ENCODE measurements around the gene ARHGAP25.

ARHGAP25 gene

DNA sequence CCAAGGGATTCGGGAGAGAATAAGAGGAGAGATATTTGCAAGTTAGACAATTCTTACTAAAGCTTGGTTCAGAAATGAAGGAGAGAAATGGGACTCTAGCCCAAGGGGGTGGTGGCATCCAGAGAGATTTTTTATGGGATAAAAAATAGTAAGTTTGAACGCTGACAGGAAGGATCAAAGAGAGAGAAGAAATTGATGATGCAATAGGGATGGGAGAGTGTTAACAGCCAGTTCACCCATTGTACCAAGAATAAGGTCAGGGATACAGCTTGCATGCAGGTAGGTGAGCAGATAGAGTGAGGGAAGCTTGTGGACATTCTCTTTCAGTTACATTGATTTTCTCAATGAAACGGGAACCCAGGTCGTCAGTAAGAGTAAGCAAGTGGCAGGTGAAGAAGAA, 1.2 kb upstream of the ARHGAP25 start:
- no peak for DNase-seq (ENCODE audit: low read depth)
- TF ChIP-seq CTCF (conservative IDR thresholded peaks at IDR 0.05; ENCODE audit: control insufficient read depth, insufficient read depth, low read depth, low read length): no peak
- no peak overlapping the region for H3K4me3 ChIP-seq (ENCODE audit: control insufficient read depth, low read depth, low read length)

- TF ChIP-seq CTCF (conservative IDR thresholded peaks at IDR 0.05; ENCODE audit: control insufficient read depth, insufficient read depth, low read depth, low read length): no peak
- no peak overlapping the region for H3K4me3 ChIP-seq (ENCODE audit: control insufficient read depth, low read depth, low read length)
- DNase-seq (ENCODE audit: low read depth): no peak
Observed at GRCh38 chr2:68734176-68734575, 435 bp upstream of the ARHGAP25 start.

DNA sequence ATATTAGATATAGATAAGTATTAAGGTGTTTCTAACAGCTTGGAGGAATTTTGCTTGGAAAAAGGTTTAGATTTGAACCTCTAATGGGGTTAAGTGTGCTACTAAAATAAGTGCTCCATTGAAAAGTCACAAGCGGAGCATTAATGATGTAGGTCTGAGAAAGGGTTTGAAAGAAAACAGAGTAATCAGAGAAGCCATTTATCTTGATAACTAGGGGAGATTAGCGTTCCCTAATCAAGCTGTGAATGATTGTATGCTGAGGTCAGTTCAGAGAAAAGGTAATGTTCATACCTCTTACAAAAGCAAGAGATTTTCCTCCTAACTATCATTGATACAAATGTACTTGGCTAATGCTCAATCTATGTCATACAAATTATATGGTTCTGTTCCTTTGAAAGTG, 1.5 kb downstream of the ARHGAP25 start:
- no peak overlapping the region for H3K4me3 ChIP-seq (ENCODE audit: control insufficient read depth, low read depth, low read length)
- no peak for DNase-seq (ENCODE audit: low read depth)
- no peak for TF ChIP-seq CTCF (conservative IDR thresholded peaks at IDR 0.05; ENCODE audit: control insufficient read depth, insufficient read depth, low read depth, low read length)

DNA sequence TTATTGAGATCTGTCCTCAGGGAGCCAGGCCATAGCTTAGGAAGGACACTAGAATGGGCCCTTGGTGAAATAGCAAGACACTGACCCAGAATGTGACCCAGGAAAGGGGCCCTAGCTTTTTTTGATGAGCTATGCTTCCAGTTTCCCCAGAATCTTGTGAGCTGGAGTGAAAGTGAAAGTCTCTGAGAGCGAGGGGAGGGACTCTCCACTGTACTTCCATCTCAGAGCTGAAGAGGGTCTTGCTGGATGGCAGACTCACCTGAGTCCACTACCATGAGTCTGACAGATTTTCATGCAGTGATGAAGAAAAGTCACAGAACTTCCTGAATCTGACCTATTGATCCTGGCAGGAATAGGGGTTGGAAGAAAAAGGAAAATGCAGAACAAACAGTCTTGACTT, 3.1 kb downstream of the ARHGAP25 start:
- no peak for DNase-seq (ENCODE audit: low read depth)
- no peak for TF ChIP-seq CTCF (conservative IDR thresholded peaks at IDR 0.05; ENCODE audit: control insufficient read depth, insufficient read depth, low read depth, low read length)
- H3K4me3 ChIP-seq (ENCODE audit: control insufficient read depth, low read depth, low read length): no peak overlapping the region

DNA sequence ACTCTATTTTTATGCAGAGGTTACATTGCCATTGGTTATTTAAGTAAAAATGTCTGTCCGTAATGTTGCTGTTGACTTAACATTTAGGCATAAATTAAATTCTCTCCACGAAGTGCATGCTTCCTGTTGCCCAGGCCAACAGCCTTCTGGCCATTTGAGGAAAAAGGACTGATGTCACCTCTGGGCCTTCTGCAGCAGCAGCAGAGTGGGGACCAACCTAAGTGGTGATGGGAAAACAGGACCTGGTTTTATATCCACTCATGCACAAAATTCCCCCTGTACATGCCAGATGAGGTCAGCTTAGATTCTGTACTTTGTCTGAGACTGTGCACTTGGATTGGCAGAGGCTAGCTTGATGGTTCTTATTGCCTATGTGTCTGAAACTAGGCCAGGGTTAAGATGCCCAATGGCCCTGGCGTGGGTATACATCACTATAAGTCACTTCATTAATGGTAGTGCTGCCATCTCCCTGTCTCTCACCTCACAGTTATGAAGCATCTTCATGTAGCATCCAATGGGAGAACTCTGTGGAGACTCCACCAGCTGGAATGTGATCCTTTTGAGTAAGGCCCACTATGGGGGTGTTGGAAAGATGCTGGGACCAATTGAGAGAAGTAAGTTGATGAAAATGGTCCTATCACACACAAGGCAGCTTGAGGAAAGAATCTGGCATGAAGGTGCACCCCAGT, 4.4 kb downstream of the ARHGAP25 start:
- H3K4me3 ChIP-seq (ENCODE audit: control insufficient read depth, low read depth, low read length): no peak overlapping the region
- no peak for TF ChIP-seq CTCF (conservative IDR thresholded peaks at IDR 0.05; ENCODE audit: control insufficient read depth, insufficient read depth, low read depth, low read length)
- no peak for DNase-seq (ENCODE audit: low read depth)

- no peak for TF ChIP-seq CTCF (conservative IDR thresholded peaks at IDR 0.05; ENCODE audit: control insufficient read depth, insufficient read depth, low read depth, low read length)
- no peak for DNase-seq (ENCODE audit: low read depth)
- no peak overlapping the region for H3K4me3 ChIP-seq (ENCODE audit: control insufficient read depth, low read depth, low read length)
Observed at GRCh38 chr2:68739595-68740399, 5.2 kb downstream of the ARHGAP25 start.

Measured in fibroblast of mammary gland (primary cell).